GM23248 (cell line): ENCODE measurements around the gene CIAO3.

Experiments
- EZH2 ChIP-seq: fragments of 200-600 bp; sonication (generic); IDR thresholded peaks from 2 replicates; pipeline ENCODE4 v1.6.1; 2018; ENCODE audit warnings: antibody characterized with exemption, mild to moderate bottlenecking; ENCODE audit not compliant: insufficient read depth, poor library complexity, severe bottlenecking
- EZH2phosphoT487 ChIP-seq: fragments of 200-600 bp; sonication (generic); IDR thresholded peaks from 2 replicates; pipeline ENCODE4 v1.6.1; 2018; ENCODE audit warnings: antibody characterized with exemption, moderate library complexity, mild to moderate bottlenecking, low read depth; ENCODE audit not compliant: insufficient read depth

DNA sequence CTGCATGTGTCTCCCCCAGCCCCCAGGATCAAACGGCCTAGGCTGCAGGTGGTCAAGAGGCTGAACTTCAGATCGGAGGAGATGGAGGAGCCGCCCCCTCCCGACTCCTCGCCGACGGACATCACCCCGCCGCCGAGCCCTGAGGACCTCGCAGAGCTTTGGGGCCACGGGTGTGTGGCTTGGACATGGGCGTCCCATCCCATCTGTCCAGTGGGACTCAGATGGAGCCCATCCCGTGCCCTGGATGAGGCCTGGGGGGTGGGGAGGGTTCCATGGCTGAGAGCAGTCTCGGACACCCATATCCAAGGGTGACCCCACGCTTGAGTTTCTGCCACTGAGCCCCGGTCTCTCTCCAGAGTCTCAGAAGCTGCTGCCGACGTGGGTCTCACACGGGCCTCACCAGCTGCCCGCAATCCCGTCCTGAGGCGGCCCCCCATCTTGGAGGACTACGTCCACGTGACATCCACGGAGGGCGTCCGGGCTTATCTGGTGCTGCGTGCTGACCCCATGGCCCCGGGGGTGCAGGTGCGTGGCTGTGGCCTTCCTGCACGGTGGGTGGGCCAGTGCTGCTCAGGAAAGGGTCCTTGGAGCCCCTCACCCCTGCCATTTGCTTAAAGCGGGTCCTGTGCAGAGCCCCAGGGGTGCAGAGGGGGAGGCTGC is 48.5 kb upstream of the CIAO3 start:
- TF ChIP-seq EZH2: no peak
- no peak for TF ChIP-seq EZH2phosphoT487
